HEK293 (cell line): Measurements from ENCODE around the gene DISP3.

Source experiments
- CTCF ChIA-PET: fragments of 350-600 bp; formaldehyde crosslinking; extraction: SDS; loops from one replicate; lab custom pipeline; 2021; ENCODE audit warnings: antibody characterized with exemption; lab: Yijun Ruan, JAX
- POLR2A ChIA-PET: fragments of 300-600 bp; formaldehyde crosslinking; extraction: SDS; loops from one replicate; lab custom pipeline; 2020; ENCODE audit warnings: antibody characterized with exemption, inconsistent platforms; lab: Yijun Ruan, JAX
- H3K27ac ChIP-seq: fragments of 200-500 bp; sonication (Bioruptor generic); 2 replicates; pipeline ENCODE4 v1.5.1; 2014; ENCODE audit warnings: low read depth, low read length, control low read depth, inconsistent platforms; ENCODE audit errors: extremely low read depth
- H3K36me3 ChIP-seq, 2 experiments: fragments of 200-500 bp in 1 of 2; sonication (Bioruptor generic) in 1 of 2; 1 replicate in 1 of 2; 2 replicates in 1 of 2; pipeline ENCODE4 v1.5.1; 2014 to 2017; ENCODE audit warnings: inconsistent platforms in 2 of 2, low read length in 2 of 2; ENCODE audit not compliant: control insufficient read depth in 2 of 2, insufficient read depth in 1 of 2
- H3K4me1 ChIP-seq: fragments of 200-500 bp; sonication (Bioruptor generic); 2 replicates; pipeline ENCODE4 v1.5.1; 2014; ENCODE audit warnings: mild to moderate bottlenecking, low read length, inconsistent platforms; ENCODE audit not compliant: control insufficient read depth, insufficient read depth
- H3K4me3 ChIP-seq: 2 replicates; pipeline ENCODE4 v1.5.1; 2011; ENCODE audit warnings: low read depth, mild to moderate bottlenecking, control low read depth, low read length, moderate library complexity
- H3K9me3 ChIP-seq: fragments of 200-500 bp; sonication (Bioruptor generic); 2 replicates; pipeline ENCODE4 v1.5.1; 2014; ENCODE audit warnings: low read depth, low read length, inconsistent platforms; ENCODE audit not compliant: control insufficient read depth, insufficient read depth
- EGR2 ChIP-seq: fragments of 450-650 bp; formaldehyde crosslinking; IDR thresholded peaks from 2 replicates; pipeline ENCODE4 v1.5.1; 2016; ENCODE audit warnings: low read depth, missing biosample characterization, missing genetic modification characterization
- GLIS1 ChIP-seq: fragments of 450-650 bp; formaldehyde crosslinking; IDR thresholded peaks from 2 replicates; pipeline ENCODE4 v1.5.1; 2016; ENCODE audit warnings: missing biosample characterization, missing genetic modification characterization
- HOXA7 ChIP-seq: sonication (generic); formaldehyde crosslinking; IDR thresholded peaks from 2 replicates; pipeline ENCODE4 v1.8.1; 2022; ENCODE audit warnings: missing genetic modification reagents, borderline replicate concordance
- KLF7 ChIP-seq: fragments of 450-650 bp; formaldehyde crosslinking; IDR thresholded peaks from 2 replicates; pipeline ENCODE4 v1.5.1; 2016; ENCODE audit warnings: missing biosample characterization, missing genetic modification characterization, borderline replicate concordance
- SALL2 ChIP-seq: fragments of 450-650 bp; formaldehyde crosslinking; IDR thresholded peaks from 2 replicates; pipeline ENCODE4 v1.5.0; 2017; ENCODE audit warnings: missing biosample characterization, mild to moderate bottlenecking, missing genetic modification characterization, borderline replicate concordance
- ZBTB17 ChIP-seq: fragments of 450-650 bp; formaldehyde crosslinking; IDR thresholded peaks from 2 replicates; pipeline ENCODE4 v1.5.1; 2016; ENCODE audit warnings: missing biosample characterization, missing genetic modification characterization
- ZFHX2 ChIP-seq: fragments of 450-650 bp; formaldehyde crosslinking; conservative IDR thresholded peaks from 2 replicates; pipeline ENCODE4 v1.5.1; 2016; ENCODE audit warnings: missing biosample characterization, missing genetic modification characterization
- ZIC2 ChIP-seq: fragments of 450-650 bp; formaldehyde crosslinking; IDR thresholded peaks from 2 replicates; pipeline ENCODE4 v1.5.1; 2016; ENCODE audit warnings: missing biosample characterization, missing genetic modification characterization
- ZNF274 ChIP-seq, 2 experiments: fragments of 200-500 bp in 1 of 2; fragments of 450-650 bp in 1 of 2; sonication (Bioruptor generic) in 1 of 2; formaldehyde crosslinking in 1 of 2; IDR thresholded peaks; 2 replicates each; pipeline versions ENCODE4 v1.5.1 to v1.6.1; 2014 to 2016; ENCODE audit warnings: borderline replicate concordance in 1 of 2, inconsistent platforms in 1 of 2, low read length in 1 of 2, missing biosample characterization in 1 of 2, missing genetic modification characterization in 1 of 2
- ZNF350 ChIP-seq: fragments of 450-650 bp; formaldehyde crosslinking; IDR thresholded peaks from 2 replicates; pipeline ENCODE4 v1.5.0; 2017; ENCODE audit warnings: missing biosample characterization, mild to moderate bottlenecking, missing genetic modification characterization
- ZNF394 ChIP-seq: fragments of 450-650 bp; formaldehyde crosslinking; IDR thresholded peaks from 2 replicates; pipeline ENCODE4 v1.5.1; 2016; ENCODE audit warnings: missing biosample characterization, missing genetic modification characterization, mild to moderate bottlenecking, moderate library complexity, borderline replicate concordance
- ZNF398 ChIP-seq: fragments of 450-650 bp; formaldehyde crosslinking; IDR thresholded peaks from 2 replicates; pipeline ENCODE4 v1.5.1; 2017; ENCODE audit warnings: missing biosample characterization, missing genetic modification characterization
- ZNF548 ChIP-seq: fragments of 450-650 bp; formaldehyde crosslinking; IDR thresholded peaks from 2 replicates; pipeline ENCODE4 v1.5.1; 2016; ENCODE audit warnings: missing biosample characterization, missing genetic modification characterization
- ZNF623 ChIP-seq: fragments of 450-650 bp; formaldehyde crosslinking; IDR thresholded peaks from 2 replicates; pipeline ENCODE4 v1.5.1; 2016; ENCODE audit warnings: missing biosample characterization, missing genetic modification characterization
- ZXDB ChIP-seq: fragments of 450-650 bp; formaldehyde crosslinking; IDR thresholded peaks from 2 replicates; pipeline ENCODE4 v1.5.1; 2016; ENCODE audit warnings: missing biosample characterization, missing genetic modification characterization
- TF ChIP-seq, protein P1 (sequence below): fragments of 450-650 bp; formaldehyde crosslinking; IDR thresholded peaks from 2 replicates; pipeline ENCODE4 v1.5.1; 2016; ENCODE audit warnings: missing biosample characterization, missing genetic modification characterization, borderline replicate concordance
- TF ChIP-seq, protein P2 (sequence below): fragments of 450-650 bp; formaldehyde crosslinking; IDR thresholded peaks from 2 replicates; pipeline ENCODE4 v1.5.1; 2016; ENCODE audit warnings: missing biosample characterization, missing genetic modification characterization

DISP3 gene

GRCh38 chr1:11515368-11516300 lies 36.7 kb downstream of the DISP3 start:
- no peaks in the 10 kb centered on the region for H3K9me3 ChIP-seq
- ChIA-PET POLR2A (interaction anchor here (0.6 kb wide), 1 partner anchor 127 kb away, joined by 10 read pairs; no protein-coding TSS in a partner anchor), CTCF (no interaction called here)
- H3K4me3 ChIP-seq, result no peak overlapping the region
- no peak overlapping the region for H3K27ac ChIP-seq
- H3K4me1 ChIP-seq, result no peaks in the 10 kb centered on the region
- TF ChIP-seq, protein P1, sequence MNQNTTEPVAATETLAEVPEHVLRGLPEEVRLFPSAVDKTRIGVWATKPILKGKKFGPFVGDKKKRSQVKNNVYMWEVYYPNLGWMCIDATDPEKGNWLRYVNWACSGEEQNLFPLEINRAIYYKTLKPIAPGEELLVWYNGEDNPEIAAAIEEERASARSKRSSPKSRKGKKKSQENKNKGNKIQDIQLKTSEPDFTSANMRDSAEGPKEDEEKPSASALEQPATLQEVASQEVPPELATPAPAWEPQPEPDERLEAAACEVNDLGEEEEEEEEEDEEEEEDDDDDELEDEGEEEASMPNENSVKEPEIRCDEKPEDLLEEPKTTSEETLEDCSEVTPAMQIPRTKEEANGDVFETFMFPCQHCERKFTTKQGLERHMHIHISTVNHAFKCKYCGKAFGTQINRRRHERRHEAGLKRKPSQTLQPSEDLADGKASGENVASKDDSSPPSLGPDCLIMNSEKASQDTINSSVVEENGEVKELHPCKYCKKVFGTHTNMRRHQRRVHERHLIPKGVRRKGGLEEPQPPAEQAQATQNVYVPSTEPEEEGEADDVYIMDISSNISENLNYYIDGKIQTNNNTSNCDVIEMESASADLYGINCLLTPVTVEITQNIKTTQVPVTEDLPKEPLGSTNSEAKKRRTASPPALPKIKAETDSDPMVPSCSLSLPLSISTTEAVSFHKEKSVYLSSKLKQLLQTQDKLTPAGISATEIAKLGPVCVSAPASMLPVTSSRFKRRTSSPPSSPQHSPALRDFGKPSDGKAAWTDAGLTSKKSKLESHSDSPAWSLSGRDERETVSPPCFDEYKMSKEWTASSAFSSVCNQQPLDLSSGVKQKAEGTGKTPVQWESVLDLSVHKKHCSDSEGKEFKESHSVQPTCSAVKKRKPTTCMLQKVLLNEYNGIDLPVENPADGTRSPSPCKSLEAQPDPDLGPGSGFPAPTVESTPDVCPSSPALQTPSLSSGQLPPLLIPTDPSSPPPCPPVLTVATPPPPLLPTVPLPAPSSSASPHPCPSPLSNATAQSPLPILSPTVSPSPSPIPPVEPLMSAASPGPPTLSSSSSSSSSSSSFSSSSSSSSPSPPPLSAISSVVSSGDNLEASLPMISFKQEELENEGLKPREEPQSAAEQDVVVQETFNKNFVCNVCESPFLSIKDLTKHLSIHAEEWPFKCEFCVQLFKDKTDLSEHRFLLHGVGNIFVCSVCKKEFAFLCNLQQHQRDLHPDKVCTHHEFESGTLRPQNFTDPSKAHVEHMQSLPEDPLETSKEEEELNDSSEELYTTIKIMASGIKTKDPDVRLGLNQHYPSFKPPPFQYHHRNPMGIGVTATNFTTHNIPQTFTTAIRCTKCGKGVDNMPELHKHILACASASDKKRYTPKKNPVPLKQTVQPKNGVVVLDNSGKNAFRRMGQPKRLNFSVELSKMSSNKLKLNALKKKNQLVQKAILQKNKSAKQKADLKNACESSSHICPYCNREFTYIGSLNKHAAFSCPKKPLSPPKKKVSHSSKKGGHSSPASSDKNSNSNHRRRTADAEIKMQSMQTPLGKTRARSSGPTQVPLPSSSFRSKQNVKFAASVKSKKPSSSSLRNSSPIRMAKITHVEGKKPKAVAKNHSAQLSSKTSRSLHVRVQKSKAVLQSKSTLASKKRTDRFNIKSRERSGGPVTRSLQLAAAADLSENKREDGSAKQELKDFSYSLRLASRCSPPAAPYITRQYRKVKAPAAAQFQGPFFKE (tag by site-specific recombination), result no peak
- no peak for TF ChIP-seq ZNF398 (tag by site-specific recombination)
- no peak for TF ChIP-seq ZNF350 (tag by site-specific recombination)
- TF ChIP-seq HOXA7 (CRISPR knock-in tag), result no peak
- TF ChIP-seq ZIC2 (tag by site-specific recombination), result 0 out of 2 replicates have a peak, but pooled peaks have one; percentile 22
- TF ChIP-seq ZBTB17 (tag by site-specific recombination), result no peak
- TF ChIP-seq, protein P2, sequence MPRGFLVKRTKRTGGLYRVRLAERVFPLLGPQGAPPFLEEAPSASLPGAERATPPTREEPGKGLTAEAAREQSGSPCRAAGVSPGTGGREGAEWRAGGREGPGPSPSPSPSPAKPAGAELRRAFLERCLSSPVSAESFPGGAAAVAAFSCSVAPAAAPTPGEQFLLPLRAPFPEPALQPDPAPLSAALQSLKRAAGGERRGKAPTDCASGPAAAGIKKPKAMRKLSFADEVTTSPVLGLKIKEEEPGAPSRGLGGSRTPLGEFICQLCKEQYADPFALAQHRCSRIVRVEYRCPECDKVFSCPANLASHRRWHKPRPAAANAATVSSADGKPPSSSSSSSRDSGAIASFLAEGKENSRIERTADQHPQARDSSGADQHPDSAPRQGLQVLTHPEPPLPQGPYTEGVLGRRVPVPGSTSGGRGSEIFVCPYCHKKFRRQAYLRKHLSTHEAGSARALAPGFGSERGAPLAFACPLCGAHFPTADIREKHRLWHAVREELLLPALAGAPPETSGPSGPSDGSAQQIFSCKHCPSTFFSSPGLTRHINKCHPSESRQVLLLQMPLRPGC (tag by site-specific recombination), result no peak
- TF ChIP-seq SALL2 (tag by site-specific recombination), result no peak
- TF ChIP-seq KLF7 (tag by site-specific recombination), result no peak
- TF ChIP-seq ZXDB (tag by site-specific recombination), result no peak
- no peak for TF ChIP-seq ZNF548
- TF ChIP-seq ZFHX2 (tag by site-specific recombination), result peak; percentile 96
- no peak for TF ChIP-seq ZNF623 (tag by site-specific recombination)
- no peak for TF ChIP-seq ZNF274 (IDR thresholded peaks at IDR 0.05; ENCODE audit: low read length)
- no peak for TF ChIP-seq ZNF274 (tag by site-specific recombination; IDR thresholded peaks at IDR 0.05; ENCODE audit: borderline replicate concordance)
- TF ChIP-seq GLIS1 (tag by site-specific recombination), result peak; percentile 73
- no peak for TF ChIP-seq ZNF394
- TF ChIP-seq EGR2 (tag by site-specific recombination), result peak; percentile 97
- H3K36me3 ChIP-seq, result no peaks in the 10 kb centered on the region
